GM12892 (cell line): Measurements from ENCODE around the gene FOXA1.

Experiments
- POLR2A ChIP-seq: IDR thresholded peaks from 2 replicates; pipeline ENCODE4 v1.6.1; 2011; ENCODE audit warnings: low read depth, low read length, control low read depth
- POLR2AphosphoS5 ChIP-seq: IDR thresholded peaks from 2 replicates; pipeline ENCODE4 v1.6.1; 2011; ENCODE audit warnings: low read depth, low read length, control low read depth
- TAF1 ChIP-seq: IDR thresholded peaks from 2 replicates; pipeline ENCODE4 v1.6.1; 2011; ENCODE audit warnings: low read depth, mild to moderate bottlenecking, control low read depth, low read length, borderline replicate concordance

- TF ChIP-seq POLR2A (no peak), POLR2AphosphoS5 (no peak), TAF1 (no peak)
Observed at GRCh38 chr14:37600880-37601741, 6.1 kb upstream of the FOXA1 start.
